Smooth muscle cell (in vitro differentiated cells): ENCODE results near the gene LRMDA. TPM values are rescaled to one million over a fixed set of nuclear protein-coding genes. Genes with fewer than 3 reads are reported as not detected.

Experiments used
- DNase-seq: peaks from one replicate; lab custom pipeline; 2025; ENCODE audit not compliant: unreplicated experiment; lab: John Stamatoyannopoulos, UW
- H2AFZ ChIP-seq: fragments of 200-600 bp; sonication (generic); 2 replicates; pipeline ENCODE4 v1.6.0; 2016; ENCODE audit warnings: antibody characterized with exemption, low read depth, mild to moderate bottlenecking
- H3F3A ChIP-seq: fragments of 200-600 bp; sonication (generic); 2 replicates; pipeline ENCODE4 v1.6.0; 2017; ENCODE audit warnings: antibody characterized with exemption, low read depth
- H3K27ac ChIP-seq: fragments of 200-600 bp; sonication (generic); 2 replicates; pipeline ENCODE4 v1.5.1; 2016; ENCODE audit warnings: low read depth, mild to moderate bottlenecking
- H3K27me3 ChIP-seq: fragments of 200-600 bp; sonication (generic); 2 replicates; pipeline ENCODE4 v1.6.1; 2016; ENCODE audit warnings: low read depth, mild to moderate bottlenecking
- H3K36me3 ChIP-seq: fragments of 200-600 bp; sonication (generic); 2 replicates; pipeline ENCODE4 v1.5.1; 2016; ENCODE audit warnings: low read depth
- H3K4me1 ChIP-seq: fragments of 200-600 bp; sonication (generic); 2 replicates; pipeline ENCODE4 v1.5.1; 2016; ENCODE audit warnings: low read depth
- H3K4me2 ChIP-seq: fragments of 200-600 bp; sonication (generic); 2 replicates; pipeline ENCODE4 v1.6.0; 2016; ENCODE audit warnings: mild to moderate bottlenecking
- H3K4me3 ChIP-seq: fragments of 200-600 bp; sonication (generic); 2 replicates; pipeline ENCODE4 v1.5.1; 2016; ENCODE audit warnings: mild to moderate bottlenecking
- H3K79me2 ChIP-seq: fragments of 200-600 bp; sonication (generic); 2 replicates; pipeline ENCODE4 v1.6.0; 2016; ENCODE audit warnings: low read depth, mild to moderate bottlenecking
- H3K9ac ChIP-seq: fragments of 200-600 bp; sonication (generic); 2 replicates; pipeline ENCODE4 v1.6.0; 2016; ENCODE audit warnings: low read depth
- H3K9me3 ChIP-seq: fragments of 200-600 bp; sonication (generic); replicated peaks from 2 replicates; pipeline ENCODE4 v1.5.1; 2016; ENCODE audit warnings: low read depth
- H4K20me1 ChIP-seq: fragments of 200-600 bp; sonication (generic); 2 replicates; pipeline ENCODE4 v1.6.0; 2016; ENCODE audit warnings: low read depth
- WGBS: methylation state at CpG from one replicate; pipeline ENCODE4 v1.1.7; 2016; ENCODE audit warnings: low lambda C conversion rate; 5-methylcytosine and 5-hydroxymethylcytosine counted together
- polyA plus RNA-seq: library from polyadenylated mRNA; unstranded; fragments of >200 nt; fragmentation: Nextera tagmentation; extraction: Ambion mirVana; gene quantifications from 2 replicates; pipeline ENCODE4 v1.2.1, GENCODE V29; 2016
- total RNA-seq: library from RNA; depleted of rRNA; stranded (reverse); fragments of >200 nt; gene quantifications from 2 replicates; pipeline ENCODE4 v1.2.3, GENCODE V29; 2014
- TF ChIP-seq, protein P1 (sequence below): fragments of 200-600 bp; sonication (generic); IDR thresholded peaks from 2 replicates; pipeline ENCODE4 v1.5.1; 2017; ENCODE audit warnings: borderline replicate concordance, mild to moderate bottlenecking, antibody characterized with exemption; ENCODE audit not compliant: insufficient read depth, poor library complexity, severe bottlenecking

LRMDA gene
- total and polyA plus RNA-seq, 2 experiments from 2014 or later: 1.5 to 1.6 TPM

DNA sequence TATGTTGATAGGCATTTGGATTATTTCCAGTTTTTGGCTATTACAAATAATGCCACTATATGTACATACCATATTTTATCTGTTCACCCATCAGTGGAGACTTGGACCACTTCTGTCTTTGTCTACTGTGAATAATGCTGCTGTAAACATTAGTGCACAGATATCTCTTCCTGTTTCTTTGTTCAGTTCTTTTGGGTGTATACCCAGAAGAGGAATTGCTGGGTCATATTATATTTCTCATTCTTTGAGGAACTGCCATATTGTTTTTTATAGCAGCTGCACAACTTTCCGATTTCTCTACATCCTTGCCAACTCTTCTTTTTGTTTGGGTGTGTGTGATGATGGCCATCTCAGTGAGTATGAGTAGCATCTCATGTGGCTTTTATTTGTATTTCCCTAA is 218.0 kb downstream of the LRMDA start:
- Histone ChIP-seq H3F3A (peaks cover 9% of the 10 kb centered on the region), H3K4me3 (no peak overlapping the region), H3K27ac (no peak overlapping the region), H4K20me1 (no peaks in the 10 kb centered on the region), H3K27me3 (no peaks in the 10 kb centered on the region), H3K4me2 (no peak overlapping the region), H3K9me3 (no peaks in the 10 kb centered on the region), H3K9ac (no peak overlapping the region), H3K36me3 (no peaks in the 10 kb centered on the region), H3K79me2 (no peaks in the 10 kb centered on the region), H2AFZ (no peak overlapping the region), H3K4me1 (peaks cover 5% of the 10 kb centered on the region)
- DNase-seq: no peak
- WGBS: 89% methylated on average over 1 of the region's 1 CpG
- TF ChIP-seq, protein P1, sequence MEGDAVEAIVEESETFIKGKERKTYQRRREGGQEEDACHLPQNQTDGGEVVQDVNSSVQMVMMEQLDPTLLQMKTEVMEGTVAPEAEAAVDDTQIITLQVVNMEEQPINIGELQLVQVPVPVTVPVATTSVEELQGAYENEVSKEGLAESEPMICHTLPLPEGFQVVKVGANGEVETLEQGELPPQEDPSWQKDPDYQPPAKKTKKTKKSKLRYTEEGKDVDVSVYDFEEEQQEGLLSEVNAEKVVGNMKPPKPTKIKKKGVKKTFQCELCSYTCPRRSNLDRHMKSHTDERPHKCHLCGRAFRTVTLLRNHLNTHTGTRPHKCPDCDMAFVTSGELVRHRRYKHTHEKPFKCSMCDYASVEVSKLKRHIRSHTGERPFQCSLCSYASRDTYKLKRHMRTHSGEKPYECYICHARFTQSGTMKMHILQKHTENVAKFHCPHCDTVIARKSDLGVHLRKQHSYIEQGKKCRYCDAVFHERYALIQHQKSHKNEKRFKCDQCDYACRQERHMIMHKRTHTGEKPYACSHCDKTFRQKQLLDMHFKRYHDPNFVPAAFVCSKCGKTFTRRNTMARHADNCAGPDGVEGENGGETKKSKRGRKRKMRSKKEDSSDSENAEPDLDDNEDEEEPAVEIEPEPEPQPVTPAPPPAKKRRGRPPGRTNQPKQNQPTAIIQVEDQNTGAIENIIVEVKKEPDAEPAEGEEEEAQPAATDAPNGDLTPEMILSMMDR: no peak

DNA sequence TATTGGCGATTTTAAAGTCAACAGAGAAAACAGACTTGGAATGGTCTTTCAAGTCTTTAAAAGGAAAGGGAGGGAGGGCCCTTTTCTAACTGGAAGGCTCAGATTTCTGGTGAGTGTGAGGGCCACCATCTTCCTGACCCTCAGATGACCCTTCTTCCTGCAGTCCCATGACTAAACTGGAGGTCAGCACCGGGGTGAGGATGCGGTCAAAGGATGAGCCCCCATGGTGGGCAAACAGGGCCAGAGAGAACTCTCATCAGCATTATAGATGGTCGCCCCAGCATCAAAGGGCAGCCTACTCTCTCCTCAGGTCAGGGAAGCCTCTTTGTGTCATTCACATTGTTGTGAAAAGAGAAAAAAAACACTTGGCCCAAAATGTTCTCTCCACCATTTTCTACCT is 219.2 kb downstream of the LRMDA start:
- Histone ChIP-seq H3K9me3 (no peaks in the 10 kb centered on the region), H3K27ac (no peak overlapping the region), H3K27me3 (no peaks in the 10 kb centered on the region), H3F3A (peaks cover 9% of the 10 kb centered on the region), H3K4me2 (no peak overlapping the region), H3K4me3 (no peak overlapping the region), H3K79me2 (no peaks in the 10 kb centered on the region), H4K20me1 (no peaks in the 10 kb centered on the region), H3K36me3 (no peaks in the 10 kb centered on the region), H3K4me1 (peaks cover 5% of the 10 kb centered on the region), H3K9ac (no peak overlapping the region), H2AFZ (no peak overlapping the region)
- WGBS: 86% methylated on average over 4 of the region's 4 CpGs
- DNase-seq: no peak
- TF ChIP-seq, protein P1: no peak

DNA sequence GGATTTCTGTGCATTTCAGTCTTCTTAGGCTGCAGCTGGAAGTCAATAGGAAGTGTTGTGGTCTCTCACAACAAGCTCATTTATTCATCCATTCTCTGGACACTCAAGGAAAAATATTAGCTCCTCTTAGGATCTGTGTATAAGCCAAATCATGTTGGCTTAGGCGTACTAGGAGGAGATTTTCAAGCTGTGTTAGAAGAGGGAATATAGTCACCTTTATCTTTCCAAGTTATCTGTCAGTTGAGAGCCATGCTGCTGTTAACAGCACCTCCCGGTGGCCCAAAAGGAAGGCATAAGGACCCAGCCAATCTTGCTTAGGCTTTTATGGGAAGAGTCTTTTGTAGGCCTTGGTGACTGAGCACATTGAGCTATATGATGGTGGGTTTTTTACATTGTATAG is 220.0 kb downstream of the LRMDA start:
- Histone ChIP-seq H3K36me3 (no peaks in the 10 kb centered on the region), H3K79me2 (no peaks in the 10 kb centered on the region), H3K4me2 (no peak overlapping the region), H3K4me3 (no peak overlapping the region), H3K9ac (no peak overlapping the region), H2AFZ (no peak overlapping the region), H3K27ac (no peak overlapping the region), H3K27me3 (no peaks in the 10 kb centered on the region), H3K4me1 (peaks cover 5% of the 10 kb centered on the region), H3K9me3 (no peaks in the 10 kb centered on the region), H4K20me1 (no peaks in the 10 kb centered on the region), H3F3A (peaks cover 9% of the 10 kb centered on the region)
- DNase-seq: no peak
- TF ChIP-seq, protein P1: no peak
- 63% methylated on average over 2 of the region's 2 CpGs for whole genome bisulfite sequencing

DNA sequence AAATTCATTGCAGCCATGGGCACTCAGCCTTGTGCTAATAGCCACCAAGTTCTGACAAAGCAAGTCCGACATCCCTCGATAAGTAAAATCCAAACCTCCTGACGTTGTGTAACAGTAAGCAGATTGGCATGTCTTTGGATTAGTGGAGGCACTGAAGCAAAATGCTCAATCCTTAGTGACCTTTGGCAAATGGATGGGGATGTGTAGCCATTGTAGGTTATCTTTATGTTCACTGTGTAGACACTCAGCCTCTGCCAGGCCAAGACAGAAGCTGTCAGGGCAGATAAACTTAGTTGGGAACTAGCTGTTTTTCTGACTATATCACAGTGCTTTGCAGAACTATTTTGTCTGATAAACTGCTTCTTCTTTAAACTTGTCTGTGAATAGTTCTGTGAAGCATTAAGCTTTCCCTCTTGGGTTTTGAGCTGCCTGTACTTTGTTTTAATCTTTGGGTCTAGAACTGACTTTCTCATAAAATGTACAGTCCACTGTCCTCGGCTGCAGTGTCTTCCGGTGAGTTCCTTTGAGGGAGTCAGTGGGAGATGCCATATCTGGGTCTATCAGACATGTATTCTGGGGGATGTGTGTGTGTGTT is 220.8 kb downstream of the LRMDA start:
- peak overlapping the region; percentile 34 for H3K27ac ChIP-seq
- no peaks in the 10 kb centered on the region for H4K20me1 ChIP-seq
- no peaks in the 10 kb centered on the region for H3K36me3 ChIP-seq
- H3F3A ChIP-seq: peaks cover 9% of the 10 kb centered on the region
- WGBS: 22% methylated on average over 5 of the region's 5 CpGs
- H3K9me3 ChIP-seq: no peaks in the 10 kb centered on the region
- H3K79me2 ChIP-seq: no peaks in the 10 kb centered on the region
- no peaks in the 10 kb centered on the region for H3K27me3 ChIP-seq
- no peak overlapping the region for H3K9ac ChIP-seq
- TF ChIP-seq, protein P1: no peak
- no peak overlapping the region for H2AFZ ChIP-seq
- H3K4me3 ChIP-seq: no peak overlapping the region
- DNase-seq: no peak
- H3K4me2 ChIP-seq: peak overlapping the region; percentile 42
- peaks cover 5% of the 10 kb centered on the region for H3K4me1 ChIP-seq
